Lower leg skin (tissue), 4 donors: ENCODE results near the gene PGAP3. TPM values are rescaled to one million over a fixed set of nuclear protein-coding genes. Genes with fewer than 3 reads are reported as not detected.

ENCODE experiments used
- DNase-seq, 2 donors: peaks; one replicate each; pipeline ENCODE4 v3.0.0-alpha.2; 2019; ENCODE audit warnings: low spot score in 2 of 2
- H3K4me3 ChIP-seq: fragments of 200-600 bp; sonication (generic); 2 replicates; pipeline ENCODE4 v1.5.1; 2017; ENCODE audit warnings: mild to moderate bottlenecking, low read depth; ENCODE audit not compliant: poor library complexity, severe bottlenecking
- CTCF ChIP-seq, 3 donors: fragments of 450-650 bp; IDR thresholded peaks; one replicate each; pipeline ENCODE4 v1.5.1; 2016; ENCODE audit warnings: antibody characterized with exemption in 3 of 3, mild to moderate bottlenecking in 3 of 3, moderate library complexity in 2 of 3
- POLR2A ChIP-seq, 2 donors: fragments of 450-650 bp; IDR thresholded peaks; one replicate each; pipeline ENCODE4 v1.6.1; 2016 to 2017; ENCODE audit warnings: antibody characterized with exemption in 2 of 2, mild to moderate bottlenecking in 1 of 2, moderate library complexity in 1 of 2
- WGBS, 2 donors: methylation state at CpG; one replicate each; pipeline ENCODE4 v1.1.5; 2018; 5-methylcytosine and 5-hydroxymethylcytosine counted together
- intact Hi-C: fragments of 100-400 bp; cut with DNase I; formaldehyde crosslinking; loops from one replicate; pipeline ENCODE4 v1.15.0; 2023; ENCODE audit warnings: low total_unique reads
- total RNA-seq, 4 donors: library from RNA; depleted of rRNA; stranded (reverse); fragments of >200 nt; gene quantifications; one replicate each; pipeline ENCODE4 v1.1.0, GENCODE V29; 2016

PGAP3 gene
- total RNA-seq, 4 donors from 2014 or later, result 24.2 to 41.4 (median 28.8) TPM

DNA sequence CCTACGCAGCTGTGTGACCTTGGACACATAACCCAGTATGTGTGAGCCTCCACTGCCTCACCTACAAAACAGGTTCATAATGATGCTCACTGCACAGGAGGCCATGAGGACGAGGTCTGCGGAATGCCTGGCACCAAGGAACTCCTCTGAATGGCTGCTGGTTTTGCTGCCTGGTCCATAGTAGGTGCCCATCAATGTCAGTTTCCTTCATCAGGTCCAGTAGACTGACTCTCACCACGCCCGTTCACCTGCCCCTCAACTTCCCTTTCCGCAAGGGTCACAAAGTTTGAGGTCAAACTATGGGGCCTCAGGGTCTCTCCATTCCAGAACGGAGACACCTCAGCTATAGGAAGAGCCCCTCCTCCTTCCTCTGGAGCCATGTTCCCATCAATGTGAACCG, 10.8 kb downstream of the PGAP3 start:
- intact Hi-C loops, result no loop called here
- WGBS, 2 donors, result 92 to 93% methylated on average over 7 to 8 of the region's 8 CpGs

GRCh38 chr17:39676198-39676819, 11.5 kb downstream of the PGAP3 start:
- intact Hi-C loops, result no loop called here
- WGBS, 2 donors, result 48 to 49% methylated on average over 7 of the region's 7 CpGs
- TF ChIP-seq POLR2A (IDR thresholded peaks at IDR 0.05), result no peak
- TF ChIP-seq CTCF (IDR thresholded peaks at IDR 0.05), result no peak
- DNase-seq, result no peak
- H3K4me3 ChIP-seq, result no peak overlapping the region

More for the DNA sequence above, 10.8 kb downstream of the PGAP3 start:
- DNase-seq, result no peak
- no peak for TF ChIP-seq CTCF (IDR thresholded peaks at IDR 0.05)
- no peak for TF ChIP-seq POLR2A (IDR thresholded peaks at IDR 0.05)
- H3K4me3 ChIP-seq, result no peak overlapping the region

GRCh38 chr17:39675390-39676082, 12.3 kb downstream of the PGAP3 start:
- intact Hi-C loops, result no loop called here
- no peak overlapping the region for H3K4me3 ChIP-seq
- WGBS, 2 donors, result 55 to 56% methylated on average over 9 to 10 of the region's 10 CpGs

DNA sequence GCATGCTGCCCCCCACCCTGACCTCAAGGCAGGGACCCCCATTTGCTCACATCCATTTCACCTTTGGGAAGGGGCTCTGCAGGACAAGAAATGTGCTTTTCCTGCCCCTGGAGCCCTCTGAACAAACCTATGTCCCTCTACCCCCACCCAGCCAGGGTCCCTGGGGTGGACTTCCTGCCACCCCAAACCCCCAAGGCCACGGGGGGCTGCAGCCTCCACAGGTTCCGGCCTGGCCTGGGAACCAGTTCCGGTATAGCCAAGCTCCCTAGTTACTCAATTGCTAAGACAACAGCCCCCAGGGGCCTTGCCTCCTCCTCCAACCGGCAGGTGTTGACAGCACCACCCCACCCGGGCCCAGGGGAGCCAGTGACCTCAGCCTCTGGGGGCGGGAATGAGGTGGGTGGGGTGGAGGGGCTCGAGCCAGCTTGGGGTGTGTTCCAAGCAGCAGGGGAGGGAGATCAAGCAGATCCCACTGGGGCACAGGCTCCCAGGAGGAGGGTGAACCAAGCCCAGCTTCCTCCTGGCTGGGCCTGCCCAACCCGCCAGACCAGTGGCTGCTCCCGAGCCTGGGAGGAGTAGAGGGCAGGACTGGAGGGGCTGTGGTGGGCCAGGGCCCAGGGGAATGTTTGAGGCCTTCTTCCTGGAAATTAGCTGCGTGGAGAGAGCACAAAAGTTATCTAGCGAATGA, 13.0 kb downstream of the PGAP3 start:
- DNase-seq, result no peak
- no peak for TF ChIP-seq POLR2A (IDR thresholded peaks at IDR 0.05)
- no peak for TF ChIP-seq CTCF (IDR thresholded peaks at IDR 0.05)
- WGBS, 2 donors, result 32 to 34% methylated on average over 9 to 10 of the region's 11 CpGs
- no peak overlapping the region for H3K4me3 ChIP-seq
- intact Hi-C loops, result no loop called here

More at GRCh38 chr17:39675390-39676082, 12.3 kb downstream of the PGAP3 start:
- no peak for DNase-seq
- TF ChIP-seq CTCF (IDR thresholded peaks at IDR 0.05) (no peak), POLR2A (IDR thresholded peaks at IDR 0.05) (no peak)

GRCh38 chr17:39674179-39674578, 13.7 kb downstream of the PGAP3 start:
- WGBS, 2 donors, result 78 to 84% methylated on average over 5 of the region's 5 CpGs
- H3K4me3 ChIP-seq, result no peak overlapping the region
- no peak for DNase-seq
- TF ChIP-seq POLR2A (IDR thresholded peaks at IDR 0.05), result no peak
- TF ChIP-seq CTCF (IDR thresholded peaks at IDR 0.05), result no peak
- intact Hi-C loops, result no loop called here
